GM19463 (cell line): ENCODE data around the gene CDH15.

Experiments
- ATAC-seq: cut with Tn5 transposase; IDR thresholded peaks from one replicate; pipeline ENCODE4 v1.9.1; 2021; ENCODE audit warnings: mild to moderate bottlenecking, moderate library complexity; ENCODE audit not compliant: unreplicated experiment

The CDH15 gene

GRCh38 chr16:89140401-89140800, 31.1 kb upstream of the CDH15 start:
- no peak for ATAC-seq

- no peak for ATAC-seq
Observed at GRCh38 chr16:89140981-89141883, 30.3 kb upstream of the CDH15 start.

- ATAC-seq = no peak
Observed at GRCh38 chr16:89141884-89142267, 29.7 kb upstream of the CDH15 start.

GRCh38 chr16:89142474-89143195, 28.9 kb upstream of the CDH15 start:
- no peak for ATAC-seq

GRCh38 chr16:89143201-89143741, 28.3 kb upstream of the CDH15 start:
- ATAC-seq = no peak

- no peak for ATAC-seq
Observed at GRCh38 chr16:89143911-89144675, 27.5 kb upstream of the CDH15 start.

GRCh38 chr16:89144681-89145080, 26.9 kb upstream of the CDH15 start:
- ATAC-seq = no peak

GRCh38 chr16:89145406-89146161, 26.0 kb upstream of the CDH15 start:
- no peak for ATAC-seq

- ATAC-seq = no peak
Observed at GRCh38 chr16:89146211-89147005, 25.1 kb upstream of the CDH15 start.

GRCh38 chr16:89147085-89147817, 24.3 kb upstream of the CDH15 start:
- ATAC-seq = no peak

GRCh38 chr16:89149386-89149785, 22.2 kb upstream of the CDH15 start:
- ATAC-seq = no peak

GRCh38 chr16:89150090-89150835, 21.3 kb upstream of the CDH15 start:
- ATAC-seq = no peak

GRCh38 chr16:89150981-89151380, 20.6 kb upstream of the CDH15 start:
- ATAC-seq = no peak

GRCh38 chr16:89152831-89153700, 18.5 kb upstream of the CDH15 start:
- ATAC-seq = no peak

- ATAC-seq = no peak
Observed at GRCh38 chr16:89153848-89154271, 17.7 kb upstream of the CDH15 start.

- no peak for ATAC-seq
Observed at GRCh38 chr16:89154390-89155183, 17.0 kb upstream of the CDH15 start.
